SK-N-SH treated with all-trans-retinoic acid at 6 μM for 48 hours (cell line): Measurements from ENCODE around the gene PARP16.

Experiments
- ARNTL ChIP-seq: fragments of 450-650 bp; formaldehyde crosslinking; IDR thresholded peaks from 2 replicates; pipeline ENCODE4 v1.5.0; 2020; ENCODE audit warnings: low read depth, mild to moderate bottlenecking, moderate library complexity, borderline replicate concordance
- PATZ1 ChIP-seq: fragments of 250-450 bp; sonication (Bioruptor Pico); IDR thresholded peaks from 2 replicates; pipeline ENCODE4 v1.8.0; 2020; ENCODE audit warnings: mild to moderate bottlenecking, moderate library complexity, borderline replicate concordance
- PPARA ChIP-seq: fragments of 250-450 bp; sonication (Bioruptor Pico); IDR thresholded peaks from 2 replicates; pipeline ENCODE4 v1.5.0; 2020; ENCODE audit warnings: mild to moderate bottlenecking, borderline replicate concordance
- RARB ChIP-seq: fragments of 250-450 bp; sonication (Bioruptor Pico); IDR thresholded peaks from 2 replicates; pipeline ENCODE4 v1.8.0; 2021; ENCODE audit warnings: mild to moderate bottlenecking, moderate library complexity
- SNAI2 ChIP-seq: fragments of 250-450 bp; sonication (Bioruptor Pico); IDR thresholded peaks from 2 replicates; pipeline ENCODE4 v1.5.0; 2020; ENCODE audit warnings: mild to moderate bottlenecking, moderate library complexity

- TF ChIP-seq PATZ1 (CRISPR knock-in tag) (no peak), SNAI2 (no peak), PPARA (CRISPR knock-in tag) (no peak), ARNTL (CRISPR knock-in tag) (no peak), RARB (CRISPR knock-in tag) (no peak)
Measured at GRCh38 chr15:65331811-65332210, 45.1 kb upstream of the PARP16 start.
